ENCODE measurements around the gene MROH9.

The MROH9 gene

DNA sequence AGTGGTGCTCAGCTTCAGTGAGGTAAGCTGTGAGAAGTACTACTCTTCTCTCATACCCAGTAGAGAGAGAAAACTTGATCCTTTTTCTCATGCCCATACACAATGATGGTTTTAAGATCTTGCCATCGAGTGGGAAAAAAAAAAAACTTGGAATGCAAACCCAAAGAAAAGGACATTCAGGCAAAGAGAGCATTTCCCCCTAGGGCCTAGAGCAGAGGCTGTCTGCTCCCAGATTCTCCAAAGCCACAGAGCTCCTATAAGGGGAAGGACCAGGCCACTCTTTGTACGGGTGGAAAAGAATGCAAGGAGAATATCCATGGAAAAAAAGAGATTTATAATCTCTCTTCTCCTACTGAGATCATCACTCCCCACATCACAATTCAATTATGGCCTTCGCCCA is 34.9 kb downstream of the MROH9 start:
- no peak for DNase-seq (ENCODE audit: low read depth)

DNA sequence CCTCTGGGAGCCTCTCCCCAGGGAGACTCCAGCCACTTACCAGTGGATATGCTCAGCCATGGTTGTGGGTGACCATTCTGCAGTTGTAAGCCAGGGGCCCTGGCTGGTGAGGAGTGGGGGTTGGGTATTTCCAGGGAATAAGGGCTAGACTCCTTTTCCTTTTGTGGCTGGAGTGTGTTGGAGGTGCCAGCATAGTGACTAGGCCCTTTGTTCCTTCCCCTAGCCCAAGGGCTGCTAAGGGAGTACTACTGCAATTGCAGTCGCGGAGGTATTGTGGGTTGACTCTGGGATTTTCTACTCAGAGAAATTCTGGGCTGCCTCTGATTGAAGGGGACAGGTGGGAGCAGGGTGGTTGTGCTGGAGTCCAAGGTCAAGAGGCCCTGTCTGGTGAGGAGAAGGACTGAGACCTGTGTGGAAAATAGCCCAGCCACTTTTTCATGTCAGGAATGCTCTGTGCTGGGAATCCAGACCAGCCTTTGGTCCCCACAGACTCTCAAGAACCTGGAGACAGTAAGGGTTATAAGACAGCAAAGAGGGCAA is 43.1 kb downstream of the MROH9 start:
- DNase-seq (ENCODE audit: low read depth): no peak

DNA sequence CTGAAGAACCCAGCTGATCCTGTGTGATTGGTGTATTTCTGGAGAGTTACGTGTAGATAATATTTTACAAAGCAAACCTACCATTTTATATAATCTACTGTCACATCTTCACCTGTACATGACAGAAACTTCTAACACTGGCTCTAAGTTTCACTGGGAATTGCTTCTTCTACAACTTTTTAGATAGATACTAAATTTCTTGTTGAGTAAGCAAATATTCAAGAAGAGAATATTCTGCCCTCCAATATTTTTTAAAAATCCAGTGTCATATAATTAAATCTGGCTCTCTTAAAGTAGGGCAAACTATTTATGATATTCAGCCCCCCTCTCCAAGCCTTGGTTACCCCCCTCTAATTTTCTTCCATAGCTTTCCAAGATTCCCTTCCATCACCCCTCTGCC is 50.1 kb downstream of the MROH9 start:
- DNase-seq (ENCODE audit: low read depth): no peak

DNA sequence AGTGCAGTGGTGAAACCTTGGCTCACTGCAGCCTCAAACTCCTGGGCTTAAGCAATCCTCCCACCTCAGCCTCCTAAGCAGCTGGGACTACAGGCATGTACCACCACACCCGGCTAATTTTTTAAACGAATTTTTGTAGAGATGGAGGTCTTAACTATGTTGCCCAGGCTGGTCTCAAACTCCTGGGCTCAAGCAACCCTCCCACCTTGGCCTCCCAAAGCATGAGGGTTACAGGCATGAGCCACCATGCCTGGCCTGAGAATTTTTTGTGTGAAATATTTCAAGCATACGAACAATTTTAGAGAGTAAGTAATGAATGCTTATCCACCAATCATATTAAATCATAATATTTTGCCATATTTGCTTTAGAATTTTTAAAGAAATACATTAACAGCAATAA is 51.6 kb downstream of the MROH9 start:
- no peak for DNase-seq (ENCODE audit: low read depth)

DNA sequence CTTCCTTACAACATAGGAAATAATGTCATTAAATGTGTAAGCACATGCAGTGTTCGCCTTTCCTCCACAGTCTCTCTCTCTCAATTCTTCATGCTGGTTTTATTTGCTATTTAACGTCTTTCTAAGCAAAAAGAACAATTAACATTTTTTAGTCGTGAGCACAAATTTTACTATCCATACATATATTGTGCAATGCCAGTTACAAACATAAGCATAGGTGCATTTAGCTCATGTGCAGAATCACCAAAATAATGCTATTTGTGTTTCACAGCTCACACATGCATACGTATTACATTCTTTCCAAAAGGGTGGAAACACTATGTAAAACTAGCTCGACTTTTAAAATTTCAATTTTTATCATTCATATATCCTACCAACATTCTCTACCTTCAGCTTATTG is 52.1 kb downstream of the MROH9 start:
- DNase-seq (ENCODE audit: low read depth): no peak

DNA sequence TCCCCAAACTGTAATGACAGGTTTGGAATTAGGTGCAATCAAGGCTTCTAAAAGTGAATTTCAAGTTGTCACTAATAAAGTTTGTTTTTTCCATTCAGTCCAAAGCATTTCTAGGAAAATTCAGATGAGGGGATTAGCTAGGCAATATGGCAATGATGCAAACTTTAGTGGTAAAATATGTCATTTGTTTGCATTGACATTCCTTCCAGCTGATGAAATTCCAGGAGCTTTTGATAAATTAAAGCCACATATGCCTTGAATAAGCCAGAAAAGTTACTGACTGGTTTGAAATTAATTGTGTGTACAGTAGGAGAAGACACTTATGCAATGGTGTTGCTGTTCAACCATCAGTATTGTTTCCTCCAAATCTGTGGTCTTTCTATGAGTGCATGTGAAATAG is 57.8 kb downstream of the MROH9 start:
- DNase-seq (ENCODE audit: low read depth): no peak

DNA sequence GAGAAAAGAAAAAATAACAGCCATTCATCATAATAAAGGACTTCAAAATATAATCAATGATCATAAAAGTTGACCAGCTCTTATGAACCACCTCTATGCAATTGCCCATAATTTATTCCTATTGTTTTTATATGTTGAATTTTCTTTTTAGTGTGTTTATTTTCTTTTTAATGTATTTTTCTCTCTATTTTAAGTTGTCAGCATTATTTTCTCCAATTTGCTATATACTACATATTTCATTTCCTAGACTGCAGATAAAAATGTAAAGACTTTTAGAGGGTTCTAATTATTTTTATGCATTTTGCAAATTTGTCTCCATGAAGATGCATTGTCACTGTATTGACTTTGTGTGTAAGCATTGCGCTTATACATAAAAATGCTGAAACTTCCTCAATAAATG is 58.4 kb downstream of the MROH9 start:
- no peak for DNase-seq (ENCODE audit: low read depth)

DNA sequence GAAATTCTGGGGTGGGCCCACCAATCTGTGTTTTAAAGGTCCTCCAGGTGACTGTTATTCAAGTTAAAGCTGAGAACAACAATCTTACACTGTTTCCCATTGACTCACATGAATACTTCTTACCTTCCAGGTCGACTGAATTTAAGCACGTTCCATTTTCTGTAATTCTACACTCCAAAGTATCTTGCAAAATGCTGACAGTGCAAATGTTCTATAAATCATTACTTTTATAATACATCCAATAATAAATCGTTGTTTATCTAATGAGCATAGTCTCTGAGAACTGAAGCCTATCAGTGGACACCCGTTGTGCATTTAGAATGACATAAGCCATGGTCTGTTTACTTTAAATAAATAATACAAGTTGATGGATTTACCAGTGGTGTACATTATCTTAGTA is 79.5 kb downstream of the MROH9 start:
- no peak for DNase-seq (ENCODE audit: low read depth)

DNA sequence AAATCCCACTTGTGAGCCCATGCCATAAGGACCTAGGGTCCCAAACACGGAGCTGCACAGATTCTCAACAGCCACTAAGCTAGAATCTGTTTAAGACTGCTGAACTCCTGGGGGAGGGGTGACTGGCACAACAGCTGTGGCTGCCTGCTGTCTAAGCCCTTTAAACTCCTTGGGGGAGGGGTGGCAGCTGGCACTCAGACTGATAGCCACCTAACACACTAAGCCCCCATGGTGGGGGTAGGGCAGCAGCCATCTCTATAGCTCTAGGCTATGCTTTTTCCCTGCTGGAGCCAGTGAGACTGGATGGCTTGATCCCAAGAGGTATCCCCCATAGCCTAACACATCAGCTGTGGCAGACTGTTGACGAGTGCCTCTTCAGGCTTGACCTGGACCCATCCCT is 82.1 kb downstream of the MROH9 start:
- DNase-seq (ENCODE audit: low read depth): no peak

DNA sequence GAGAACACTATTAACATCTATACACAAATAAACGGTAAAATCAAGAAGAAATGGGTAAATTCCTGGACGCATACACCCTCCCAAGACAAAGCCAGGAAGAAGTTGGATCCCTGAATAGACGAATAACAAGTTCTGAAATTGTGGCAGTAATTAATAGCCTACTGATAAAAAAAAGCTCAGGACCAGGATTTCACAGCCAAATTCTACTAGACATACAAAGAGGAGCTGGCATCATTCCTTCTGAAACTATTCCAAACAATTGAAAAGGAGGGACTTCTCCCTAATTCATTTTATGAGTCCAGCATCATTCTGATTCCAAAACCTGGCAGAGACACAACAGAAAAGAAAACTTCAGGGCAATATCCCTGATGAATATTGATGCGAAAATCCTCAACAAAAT is 84.6 kb downstream of the MROH9 start:
- no peak for DNase-seq (ENCODE audit: low read depth)

DNA sequence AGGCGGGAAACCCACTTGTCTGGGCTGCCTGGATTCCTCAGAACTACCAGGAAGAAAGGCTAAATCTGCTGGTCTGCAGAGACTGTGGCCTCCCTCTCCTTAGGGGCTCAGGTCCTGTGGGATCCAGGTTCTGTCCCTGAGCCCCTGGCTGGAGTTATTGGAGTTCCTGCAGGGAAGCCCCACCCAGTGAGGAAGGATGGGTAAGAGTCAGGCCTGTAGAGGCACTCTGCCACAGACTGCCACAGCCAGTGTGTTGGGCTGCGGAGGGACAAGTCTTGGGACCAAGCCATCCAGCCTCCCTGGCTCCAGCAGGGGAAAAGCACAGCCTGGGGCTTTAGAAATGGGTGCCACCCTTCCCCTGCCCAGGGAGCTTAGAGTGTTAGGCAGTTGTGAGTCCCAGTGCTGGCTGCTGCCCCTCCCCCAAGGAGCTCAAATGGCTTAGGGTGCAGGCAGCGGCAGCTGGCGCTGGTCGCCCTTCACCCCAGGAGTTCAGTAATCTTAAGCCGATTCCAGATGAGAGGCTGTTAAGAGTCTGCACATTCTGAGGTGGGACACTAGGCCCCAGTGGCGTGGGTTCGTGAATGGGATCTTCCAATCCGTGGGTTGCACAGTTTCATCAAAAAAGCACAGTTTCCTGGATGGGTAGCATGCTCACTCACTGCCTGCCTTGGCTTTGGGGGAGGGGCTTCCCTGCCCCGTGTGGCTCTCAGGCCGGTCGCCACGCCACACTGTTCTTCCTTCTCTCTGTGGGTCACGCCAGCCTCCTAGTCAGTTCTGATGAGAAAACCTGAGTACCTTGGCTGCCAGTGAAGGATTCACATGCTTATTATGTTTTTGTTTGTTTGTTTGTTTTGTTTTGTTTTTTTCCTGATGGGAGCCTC is 97.7 kb downstream of the MROH9 start:
- no peak for DNase-seq (ENCODE audit: low read depth)

DNA sequence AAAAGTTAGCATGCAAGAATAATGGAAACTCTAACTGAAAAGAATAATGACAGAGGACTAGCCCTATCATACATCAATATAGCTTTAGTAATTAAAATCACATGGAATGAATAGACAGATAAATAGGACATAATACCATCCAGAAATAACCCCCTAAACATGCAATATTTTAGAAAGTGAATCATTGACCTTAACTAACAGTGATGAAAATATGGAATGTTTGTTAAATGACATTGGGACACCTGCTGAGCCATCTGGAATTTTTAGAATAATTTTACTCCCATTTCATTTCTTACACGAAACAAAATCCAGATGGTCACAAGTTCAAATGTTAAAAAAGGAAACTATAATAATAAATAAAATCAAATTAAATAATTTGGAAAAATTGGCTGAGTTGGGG is 102.3 kb downstream of the MROH9 start:
- DNase-seq (ENCODE audit: low read depth): no peak

DNA sequence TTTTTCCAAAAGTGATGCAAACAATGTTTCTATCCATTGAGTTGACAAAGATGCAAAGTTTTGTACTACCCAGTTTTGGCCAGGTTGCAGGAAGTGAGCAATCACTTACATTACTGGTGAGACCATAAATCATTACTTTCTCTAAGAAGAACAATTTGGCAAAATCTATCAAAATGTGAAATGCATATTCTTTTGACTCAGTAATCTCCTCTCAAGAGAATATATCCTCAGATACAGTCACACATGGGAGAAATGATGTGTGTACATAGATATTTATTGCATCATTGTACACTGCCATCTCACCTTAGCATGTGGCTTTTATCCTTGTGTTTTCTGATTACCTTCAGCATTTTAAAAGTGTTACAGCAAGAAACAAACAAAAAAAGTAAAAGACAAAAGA is 103.0 kb downstream of the MROH9 start:
- no peak for DNase-seq (ENCODE audit: low read depth)

DNA sequence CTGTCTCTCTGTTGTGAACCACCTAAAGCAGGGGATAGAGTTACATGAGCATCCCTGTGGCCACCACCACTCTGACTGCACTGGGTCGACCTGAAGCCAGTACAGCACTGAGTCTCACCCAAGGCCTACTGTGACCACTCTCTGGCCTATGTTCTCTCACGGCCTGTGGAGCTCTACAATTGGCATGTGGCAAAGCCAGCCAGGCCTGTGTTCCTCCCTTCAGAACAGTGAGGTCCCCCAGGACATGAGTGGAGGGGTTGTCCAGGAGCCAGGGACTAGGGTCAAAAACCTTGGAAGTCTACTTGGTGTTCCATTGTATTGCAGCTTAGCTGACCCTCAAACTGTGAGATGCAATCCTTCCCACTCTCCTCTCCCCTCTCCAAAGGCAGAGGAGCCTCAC is 112.7 kb downstream of the MROH9 start:
- no peak for DNase-seq (ENCODE audit: low read depth)

DNA sequence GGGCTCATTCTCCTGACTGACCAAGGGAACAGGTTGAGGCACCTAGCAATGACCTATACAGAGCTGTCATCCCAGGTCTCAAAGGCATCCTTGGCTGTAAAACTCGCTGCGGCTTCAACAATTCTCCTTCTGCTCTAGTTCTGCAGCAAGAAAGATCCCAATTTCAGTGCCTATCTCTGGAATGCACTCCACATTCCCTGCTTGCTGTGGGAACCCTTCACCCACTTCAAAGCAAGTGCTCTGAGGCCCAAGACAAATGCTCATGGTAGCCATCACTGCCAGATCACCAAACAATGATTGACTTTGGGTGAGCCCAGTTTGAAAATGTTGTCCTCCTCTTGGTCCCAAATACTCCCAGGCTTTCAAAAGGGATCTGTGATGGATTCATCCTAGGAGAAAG is 117.6 kb downstream of the MROH9 start:
- DNase-seq (ENCODE audit: low read depth): no peak

DNA sequence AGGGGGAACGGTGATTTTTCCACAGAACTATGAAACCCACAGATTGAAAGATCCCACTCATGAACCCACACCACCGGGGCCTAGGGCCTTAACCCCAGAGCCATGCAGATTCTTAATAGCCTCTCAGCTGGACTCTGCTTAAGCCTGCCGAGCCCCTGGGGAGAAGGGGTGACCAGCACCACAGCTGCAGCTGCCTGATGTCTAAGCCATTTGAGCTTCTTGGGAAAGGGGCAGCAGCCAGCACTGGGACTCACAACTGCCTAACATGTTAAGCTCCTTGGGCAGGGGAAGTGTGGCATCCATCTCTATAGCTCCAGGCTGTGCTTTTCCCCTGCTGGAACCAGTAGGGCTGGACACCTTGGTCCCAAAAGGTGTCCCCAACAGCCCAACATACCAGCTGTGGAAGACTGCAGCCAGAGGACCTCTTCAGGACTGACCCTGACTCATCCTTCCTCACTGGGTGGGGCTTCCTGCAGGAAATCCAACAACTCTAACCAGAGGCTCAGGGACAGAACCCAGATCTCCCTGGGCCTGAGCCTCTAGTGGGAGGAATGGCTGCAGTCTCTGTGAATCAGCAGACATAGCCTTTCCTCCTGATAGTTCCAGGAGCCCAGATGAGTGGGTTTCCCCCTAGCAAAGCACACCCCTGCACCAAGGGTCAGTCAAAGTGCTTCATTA is 120.8 kb downstream of the MROH9 start:
- DNase-seq (ENCODE audit: low read depth): no peak

DNA sequence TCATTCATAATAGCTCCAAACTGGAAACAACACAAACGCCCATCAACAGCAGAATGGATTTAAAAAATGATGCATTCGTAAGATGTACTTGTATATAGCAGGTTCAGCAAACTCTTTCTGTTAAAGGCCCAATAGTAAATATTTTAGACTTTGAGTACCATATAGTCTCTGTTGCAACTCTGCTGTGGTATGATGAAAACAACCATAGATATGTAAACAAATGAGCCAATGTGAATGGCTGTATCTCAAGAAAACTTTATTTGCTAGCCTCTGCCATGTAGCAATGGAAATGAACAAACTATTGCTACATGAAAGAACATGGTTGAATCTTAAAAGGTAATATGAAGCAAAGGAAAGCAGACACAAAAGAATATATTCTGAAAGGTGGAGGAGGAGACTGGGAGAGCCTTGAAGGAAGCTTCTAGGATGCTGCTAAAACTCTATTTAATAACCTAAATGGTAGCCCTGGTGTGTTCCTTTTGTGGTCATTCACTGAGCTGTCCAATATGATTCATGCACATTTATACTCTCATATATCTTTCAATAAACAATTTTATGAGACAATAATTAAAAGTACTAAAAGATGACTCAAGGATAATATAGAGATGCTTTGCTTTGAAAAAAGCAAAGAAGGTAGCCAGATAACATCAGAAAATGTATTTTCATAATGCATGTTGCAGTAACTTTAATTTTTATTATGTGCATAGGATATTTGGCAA is 126.2 kb downstream of the MROH9 start:
- no peak for DNase-seq (ENCODE audit: low read depth)

DNA sequence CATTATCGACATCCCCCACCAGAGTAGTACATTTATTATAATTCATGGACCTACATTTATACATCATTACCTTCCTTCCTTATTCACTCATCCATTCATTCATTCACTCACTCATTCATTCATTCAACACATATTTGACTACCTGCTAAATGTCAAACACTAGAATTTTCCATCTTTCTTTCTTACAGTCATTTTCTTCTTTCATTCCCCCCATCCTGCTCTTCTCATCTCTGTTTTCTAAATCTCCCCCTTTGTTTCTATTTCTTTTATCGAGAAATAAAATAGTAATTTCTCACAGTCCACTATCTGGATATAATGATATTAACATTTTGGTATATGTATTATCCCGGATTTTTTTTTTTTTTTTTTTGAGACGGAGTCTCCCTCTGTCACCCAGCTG is 127.6 kb downstream of the MROH9 start:
- DNase-seq (ENCODE audit: low read depth): no peak

DNA sequence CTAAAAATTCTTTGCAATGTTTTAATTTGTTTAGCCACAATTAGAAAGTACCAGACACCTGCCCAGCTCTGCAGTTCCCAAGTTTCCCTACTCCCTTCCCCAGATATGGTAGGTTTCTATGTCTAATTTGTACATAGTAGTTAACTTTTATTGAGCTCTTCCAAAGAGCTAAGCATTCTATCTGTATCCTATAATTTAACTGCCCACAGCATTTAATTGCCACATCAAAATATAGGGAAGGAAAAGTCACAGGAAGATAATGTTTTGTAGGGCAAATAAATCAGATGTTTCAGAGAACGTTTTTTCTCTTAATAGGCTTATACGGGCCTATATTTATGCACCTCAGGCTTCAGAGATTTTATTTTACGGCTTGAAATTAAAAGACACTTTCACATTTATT is 139.7 kb downstream of the MROH9 start:
- DNase-seq (ENCODE audit: low read depth): no peak

DNA sequence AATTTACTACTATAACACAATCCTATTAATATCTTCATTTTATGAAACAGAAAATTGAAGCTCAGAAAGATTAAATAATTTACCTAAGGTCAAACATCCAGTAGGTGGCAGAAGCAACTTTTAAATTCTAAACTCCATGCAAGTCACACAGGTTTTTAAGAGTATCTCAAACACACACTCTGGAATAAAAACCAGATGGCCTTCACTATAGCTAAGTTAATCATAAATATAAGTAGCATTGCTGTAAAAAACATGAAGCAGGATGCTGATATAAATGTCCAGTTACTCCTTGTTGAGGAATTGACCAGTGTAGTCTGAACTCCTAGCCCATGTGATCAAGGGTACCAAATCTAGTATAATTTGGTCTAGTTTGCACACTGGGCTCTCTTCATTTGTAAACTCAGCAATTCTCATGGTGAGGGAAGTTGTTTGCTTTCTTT is 146.0 kb downstream of the MROH9 start:
- no peak for DNase-seq (ENCODE audit: low read depth)

DNA sequence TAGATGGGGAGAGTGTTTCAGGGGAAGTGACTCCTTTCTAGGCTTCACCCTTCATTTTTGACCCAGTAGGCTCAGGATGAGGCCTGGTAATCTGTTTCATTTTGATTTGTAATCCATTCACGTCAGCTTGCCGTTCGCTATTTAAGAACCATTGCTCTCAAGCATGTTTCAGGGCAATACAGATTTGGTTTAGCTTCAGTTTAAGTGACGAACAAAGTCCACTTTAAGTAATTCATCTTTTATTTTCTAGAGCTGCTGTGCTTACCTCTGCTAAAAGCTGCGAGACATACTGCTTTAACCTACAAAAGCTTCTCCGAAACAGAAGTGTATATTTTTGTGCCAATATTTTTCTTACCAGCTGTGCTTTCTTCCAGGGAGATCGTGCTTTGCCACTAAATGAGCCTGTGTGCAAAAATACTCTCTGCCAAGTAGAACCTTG is 146.4 kb downstream of the MROH9 start:
- DNase-seq (ENCODE audit: low read depth): no peak

DNA sequence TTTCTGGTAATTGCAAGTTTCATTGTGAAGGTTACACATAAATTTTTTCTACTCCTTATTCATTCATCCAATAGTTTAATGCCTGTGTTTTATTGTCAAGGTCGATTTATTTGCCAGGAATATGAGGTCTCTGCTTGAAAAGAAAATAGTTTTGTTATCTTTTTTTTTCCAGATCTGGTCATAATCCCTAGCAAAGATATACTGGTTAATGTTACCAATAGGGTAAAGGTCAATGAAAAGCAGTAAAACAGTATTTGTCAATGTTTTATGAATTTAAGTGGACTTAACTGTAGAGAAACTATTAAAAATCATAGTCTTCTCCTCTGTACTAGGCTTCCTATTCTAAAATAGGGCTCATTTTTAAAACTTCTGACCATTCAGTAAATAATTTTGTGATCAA is 147.3 kb downstream of the MROH9 start:
- no peak for DNase-seq (ENCODE audit: low read depth)

DNA sequence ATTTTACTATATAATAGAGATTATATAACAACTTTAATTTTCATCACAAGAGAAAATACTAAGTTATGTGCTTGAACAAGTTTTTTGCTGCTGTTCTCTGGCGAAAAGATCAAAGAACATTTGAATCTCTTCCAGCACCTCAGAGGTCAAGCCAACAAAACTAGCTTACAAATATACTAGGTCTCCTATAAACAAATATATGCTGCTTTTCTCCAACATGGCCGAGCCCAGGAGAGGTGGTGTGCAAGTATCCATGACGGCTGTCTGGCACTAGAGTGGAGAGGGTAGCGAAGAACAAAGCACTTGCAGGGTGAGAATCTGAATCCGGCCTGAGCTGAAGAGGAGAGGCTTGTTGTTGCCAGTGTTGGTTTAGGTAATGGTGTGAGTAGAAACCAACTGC is 147.9 kb downstream of the MROH9 start:
- DNase-seq (ENCODE audit: low read depth): no peak
